ENCODE measurements around the gene HCRTR1. TPM values are rescaled to one million over a fixed set of nuclear protein-coding genes. Genes with fewer than 3 reads are reported as not detected.

HCRTR1 gene
- total RNA-seq, 1 donor from 2014 or later: not detected

- Mint-ChIP-seq H3K36me3 (ENCODE audit: low read depth) (no peaks in the 10 kb centered on the region), H3K9me3 (no peaks in the 10 kb centered on the region), H3K27ac (no peak overlapping the region), H3K4me1 (peaks cover 8% of the 10 kb centered on the region), H3K4me3 (no peak overlapping the region), H3K27me3 (peaks cover 27% of the 10 kb centered on the region)
- DNase-seq: no peak
- intact Hi-C loops (cut with micrococcal nuclease): no loop called here
These were observed 15.4 kb upstream of the HCRTR1 start for GRCh38 chr1:31602081-31602480.

- intact Hi-C loops (cut with micrococcal nuclease): no loop called here
- Mint-ChIP-seq H3K36me3 (ENCODE audit: low read depth) (no peaks in the 10 kb centered on the region), H3K4me3 (no peak overlapping the region), H3K4me1 (peaks cover 8% of the 10 kb centered on the region), H3K9me3 (no peaks in the 10 kb centered on the region), H3K27me3 (peaks cover 23% of the 10 kb centered on the region), H3K27ac (no peak overlapping the region)
- DNase-seq: no peak
These were observed 11.5 kb upstream of the HCRTR1 start for GRCh38 chr1:31605908-31606427.

GRCh38 chr1:31607360-31607759 lies 10.1 kb upstream of the HCRTR1 start:
- intact Hi-C loops (cut with micrococcal nuclease): no loop called here
- Mint-ChIP-seq H3K4me3 (no peak overlapping the region), H3K27me3 (peaks cover 15% of the 10 kb centered on the region), H3K9me3 (no peaks in the 10 kb centered on the region), H3K27ac (no peak overlapping the region), H3K4me1 (peaks cover 11% of the 10 kb centered on the region), H3K36me3 (ENCODE audit: low read depth) (no peaks in the 10 kb centered on the region)
- no peak for DNase-seq

- Mint-ChIP-seq H3K4me1 (peaks cover 11% of the 10 kb centered on the region), H3K4me3 (no peak overlapping the region), H3K9me3 (no peaks in the 10 kb centered on the region), H3K36me3 (ENCODE audit: low read depth) (no peaks in the 10 kb centered on the region), H3K27ac (no peak overlapping the region), H3K27me3 (peaks cover 15% of the 10 kb centered on the region)
- DNase-seq: no peak
- intact Hi-C loops (cut with micrococcal nuclease): no loop called here
These were observed 7.9 kb upstream of the HCRTR1 start for GRCh38 chr1:31609514-31610118.

- Mint-ChIP-seq H3K4me1 (peaks cover 4% of the 10 kb centered on the region), H3K27ac (no peak overlapping the region), H3K36me3 (ENCODE audit: low read depth) (no peaks in the 10 kb centered on the region), H3K27me3 (peaks cover 44% of the 10 kb centered on the region), H3K9me3 (no peaks in the 10 kb centered on the region), H3K4me3 (no peak overlapping the region)
- intact Hi-C loops (cut with micrococcal nuclease): no loop called here
- DNase-seq: no peak
These were observed 3.0 kb upstream of the HCRTR1 start for GRCh38 chr1:31614414-31615005.

- no peaks in the 10 kb centered on the region for H3K9me3 Mint-ChIP-seq
- H3K27ac Mint-ChIP-seq: no peak overlapping the region
- no peak overlapping the region for H3K4me3 Mint-ChIP-seq
- H3K4me1 Mint-ChIP-seq: peaks cover 4% of the 10 kb centered on the region
- DNase-seq: no peak
- no peaks in the 10 kb centered on the region for H3K36me3 Mint-ChIP-seq (ENCODE audit: low read depth)
- H3K27me3 Mint-ChIP-seq: peaks cover 39% of the 10 kb centered on the region
- intact Hi-C loops (cut with micrococcal nuclease): no loop called here
These were observed 2.1 kb upstream of the HCRTR1 start for GRCh38 chr1:31615414-31615813.

GRCh38 chr1:31615939-31616338 lies 1.6 kb upstream of the HCRTR1 start:
- peaks cover 4% of the 10 kb centered on the region for H3K4me1 Mint-ChIP-seq
- no peak for DNase-seq
- H3K27ac Mint-ChIP-seq: no peak overlapping the region
- no peaks in the 10 kb centered on the region for H3K9me3 Mint-ChIP-seq
- intact Hi-C loops (cut with micrococcal nuclease): no loop called here
- no peak overlapping the region for H3K4me3 Mint-ChIP-seq
- peaks cover 35% of the 10 kb centered on the region for H3K27me3 Mint-ChIP-seq
- H3K36me3 Mint-ChIP-seq (ENCODE audit: low read depth): no peaks in the 10 kb centered on the region

GRCh38 chr1:31617916-31618746 lies 642 bp downstream of the HCRTR1 start:
- H3K27ac Mint-ChIP-seq: no peak overlapping the region
- H3K4me1 Mint-ChIP-seq: peaks cover 2% of the 10 kb centered on the region
- no peak overlapping the region for H3K4me3 Mint-ChIP-seq
- peak; percentile 81 for DNase-seq
- peaks cover 30% of the 10 kb centered on the region for H3K27me3 Mint-ChIP-seq
- no peaks in the 10 kb centered on the region for H3K36me3 Mint-ChIP-seq (ENCODE audit: low read depth)
- intact Hi-C loops (cut with micrococcal nuclease): loop anchor here (1.0 kb wide), 1 partner anchor 54 kb away; no protein-coding TSS in a partner anchor
- no peaks in the 10 kb centered on the region for H3K9me3 Mint-ChIP-seq

- peaks cover 4% of the 10 kb centered on the region for H3K36me3 Mint-ChIP-seq (ENCODE audit: low read depth)
- DNase-seq: no peak
- H3K27ac Mint-ChIP-seq: no peak overlapping the region
- H3K27me3 Mint-ChIP-seq: peaks cover 30% of the 10 kb centered on the region
- intact Hi-C loops (cut with micrococcal nuclease): loop anchor here (1.0 kb wide), 1 partner anchor 55 kb away; no protein-coding TSS in a partner anchor
- H3K4me1 Mint-ChIP-seq: peaks cover 6% of the 10 kb centered on the region
- H3K9me3 Mint-ChIP-seq: no peaks in the 10 kb centered on the region
- H3K4me3 Mint-ChIP-seq: no peak overlapping the region
These were observed 1.7 kb downstream of the HCRTR1 start for GRCh38 chr1:31618916-31619846.

GRCh38 chr1:31620631-31621497 lies 3.4 kb downstream of the HCRTR1 start:
- Mint-ChIP-seq H3K4me1 (peaks cover 9% of the 10 kb centered on the region), H3K9me3 (no peaks in the 10 kb centered on the region), H3K27ac (no peak overlapping the region), H3K4me3 (no peak overlapping the region), H3K36me3 (ENCODE audit: low read depth) (peaks cover 4% of the 10 kb centered on the region), H3K27me3 (peaks cover 27% of the 10 kb centered on the region)
- intact Hi-C loops (cut with micrococcal nuclease): no loop called here
- DNase-seq: no peak

- Mint-ChIP-seq H3K36me3 (ENCODE audit: low read depth) (peaks cover 4% of the 10 kb centered on the region), H3K4me1 (peaks cover 9% of the 10 kb centered on the region), H3K4me3 (no peak overlapping the region), H3K27me3 (peaks cover 21% of the 10 kb centered on the region), H3K9me3 (no peaks in the 10 kb centered on the region), H3K27ac (no peak overlapping the region)
- intact Hi-C loops (cut with micrococcal nuclease): no loop called here
- no peak for DNase-seq
These were observed 4.0 kb downstream of the HCRTR1 start for GRCh38 chr1:31621498-31621820.

GRCh38 chr1:31621847-31622730 lies 4.6 kb downstream of the HCRTR1 start:
- Mint-ChIP-seq H3K27me3 (peaks cover 15% of the 10 kb centered on the region), H3K4me1 (peaks cover 11% of the 10 kb centered on the region), H3K9me3 (no peaks in the 10 kb centered on the region), H3K27ac (no peak overlapping the region), H3K36me3 (ENCODE audit: low read depth) (peaks cover 4% of the 10 kb centered on the region), H3K4me3 (no peak overlapping the region)
- intact Hi-C loops (cut with micrococcal nuclease): no loop called here
- DNase-seq: no peak
